AG04450 (cell line): ENCODE measurements around the gene PRR33. TPM values are rescaled to one million over a fixed set of nuclear protein-coding genes. Genes with fewer than 3 reads are reported as not detected.
"Not testable (repeated sequence)": the region's sequence is repeated elsewhere in the genome, so short reads cannot be mapped to it uniquely, and the experiment has no call there.

ENCODE experiments used
- CTCF ChIA-PET: fragments of 300-600, 350-600 bp; formaldehyde crosslinking; extraction: SDS; loops from one replicate; lab custom pipeline; 2022; ENCODE audit warnings: antibody characterized with exemption, inconsistent platforms; lab: Charles Lee
- POLR2A ChIA-PET: fragments of 350-600 bp; formaldehyde crosslinking; extraction: SDS; loops from one replicate; lab custom pipeline; 2021; ENCODE audit warnings: antibody characterized with exemption, inconsistent platforms; lab: Yijun Ruan, JAX
- DNase-seq: peaks from one replicate; pipeline ENCODE4 v3.0.0-alpha.2; 2011; ENCODE audit warnings: low read depth, low spot score
- H3K27ac ChIP-seq: one replicate; pipeline ENCODE4 v1.5.1; 2012; ENCODE audit warnings: low read depth, low read length, control low read depth
- H3K27me3 ChIP-seq: one replicate; pipeline ENCODE4 v1.6.0; 2012; ENCODE audit warnings: low read length; ENCODE audit not compliant: control insufficient read depth, insufficient read depth
- H3K4me3 ChIP-seq: 2 replicates; pipeline ENCODE4 v1.5.1; 2011; ENCODE audit warnings: mild to moderate bottlenecking, low read depth, low read length, control low read depth
- H3K9me3 ChIP-seq: 2 replicates; pipeline ENCODE4 v1.5.1; 2012; ENCODE audit warnings: low read length; ENCODE audit not compliant: control insufficient read depth, insufficient read depth
- CTCF ChIP-seq: IDR thresholded peaks from 2 replicates; pipeline ENCODE4 v1.5.1; 2011; ENCODE audit warnings: low read depth, low read length, control low read depth, inconsistent platforms
- polyA plus RNA-seq: library from polyadenylated mRNA; depleted of rRNA; stranded (reverse); fragments of >200 nt; gene quantifications from 2 replicates; pipeline ENCODE4 v1.2.3, GENCODE V29; 2011

Gene PRR33
- polyA plus RNA-seq, 1 experiment: not detected

GRCh38 chr11:1875093-1875850 is 16.4 kb downstream of the PRR33 start:
- Histone ChIP-seq H3K9me3 (peaks cover 8% of the 10 kb centered on the region; the same call in 1 of the 2 replicates), H3K27me3 (peaks cover 16% of the 10 kb centered on the region), H3K4me3 (no peak overlapping the region), H3K27ac (no peak overlapping the region)
- DNase-seq: no peak
- TF ChIP-seq CTCF: no peak
- CTCF ChIA-PET: no interaction called here
- POLR2A ChIA-PET: no interaction called here

GRCh38 chr11:1874441-1875092 is 17.1 kb downstream of the PRR33 start:
- POLR2A ChIA-PET, CTCF ChIA-PET, H3K27ac ChIP-seq, DNase-seq, H3K9me3 ChIP-seq, H3K4me3 ChIP-seq: not testable (repeated sequence)
- peaks cover 18% of the 10 kb centered on the region for H3K27me3 ChIP-seq

GRCh38 chr11:1873813-1874150 is 17.9 kb downstream of the PRR33 start:
- H3K9me3 ChIP-seq, DNase-seq, H3K4me3 ChIP-seq, H3K27ac ChIP-seq, POLR2A ChIA-PET: not testable (repeated sequence)
- peaks cover 25% of the 10 kb centered on the region for H3K27me3 ChIP-seq
- CTCF ChIA-PET: interaction anchor here (1.0 kb wide), 1 partner anchor 8 kb away, joined by 7 read pairs; no protein-coding TSS in a partner anchor

- Histone ChIP-seq H3K9me3 (peaks cover 8% of the 10 kb centered on the region; the same call in 1 of the 2 replicates), H3K27ac (no peak overlapping the region), H3K27me3 (peaks cover 26% of the 10 kb centered on the region), H3K4me3 (no peak overlapping the region)
- ChIA-PET CTCF (interaction anchor here (1.0 kb wide), 1 partner anchor 9 kb away, joined by 7 read pairs; no protein-coding TSS in a partner anchor), POLR2A (no interaction called here)
- no peak for DNase-seq
- TF ChIP-seq CTCF: no peak
Observed at GRCh38 chr11:1873048-1873812, 18.5 kb downstream of the PRR33 start.

GRCh38 chr11:1872267-1872985 is 19.3 kb downstream of the PRR33 start:
- DNase-seq: no peak
- ChIA-PET CTCF (interaction anchor here (1.0 kb wide), 1 partner anchor 10 kb away, joined by 7 read pairs; no protein-coding TSS in a partner anchor), POLR2A (no interaction called here)
- H3K27ac ChIP-seq: no peak overlapping the region
- TF ChIP-seq CTCF: no peak
- peaks cover 8% of the 10 kb centered on the region; the same call in 1 of the 2 replicates for H3K9me3 ChIP-seq
- H3K4me3 ChIP-seq: no peak overlapping the region
- H3K27me3 ChIP-seq: peaks cover 26% of the 10 kb centered on the region
